ENCODE data around the gene YPEL1. TPM values are rescaled to one million over a fixed set of nuclear protein-coding genes. Genes with fewer than 3 reads are reported as not detected.
A peak's percentile ranks its signal among the peaks of the same experiment; 100 is the strongest.

YPEL1 gene
- total RNA-seq, 4 donors from 2014 or later, result 2.3 to 13.7 (median 7.6) TPM

- no peaks in the 10 kb centered on the region for H3K27me3 ChIP-seq
- H3K4me1 ChIP-seq, result no peaks in the 10 kb centered on the region
- no peaks in the 10 kb centered on the region for H3K9me3 ChIP-seq
- intact Hi-C loops (cut with DNase I; ENCODE audit: low total_unique reads), result no loop called here
- no peaks in the 10 kb centered on the region for H3K36me3 ChIP-seq
- H3K4me3 ChIP-seq, result no peak overlapping the region
- no peak for DNase-seq
- TF ChIP-seq CTCF (IDR thresholded peaks at IDR 0.05) (no peak), POLR2A (IDR thresholded peaks at IDR 0.05) (no peak)
- no peak overlapping the region for H3K27ac ChIP-seq
These were observed 4.3 kb upstream of the YPEL1 start for GRCh38 chr22:21739828-21740377.

- no peaks in the 10 kb centered on the region for H3K36me3 ChIP-seq
- H3K27ac ChIP-seq, result no peak overlapping the region
- no peak for TF ChIP-seq CTCF (IDR thresholded peaks at IDR 0.05)
- no peak for TF ChIP-seq POLR2A (IDR thresholded peaks at IDR 0.05)
- H3K4me1 ChIP-seq, result peaks cover 0 to 8% of the 10 kb centered on the region in 2 donors
- H3K4me3 ChIP-seq, result no peak overlapping the region
- DNase-seq, result no peak
- intact Hi-C loops (cut with DNase I; ENCODE audit: low total_unique reads), result no loop called here
- no peaks in the 10 kb centered on the region for H3K9me3 ChIP-seq
- H3K27me3 ChIP-seq, result no peaks in the 10 kb centered on the region
These were observed 3.4 kb upstream of the YPEL1 start for GRCh38 chr22:21738966-21739365.

GRCh38 chr22:21738081-21738480 is 2.5 kb upstream of the YPEL1 start:
- Histone ChIP-seq H3K36me3 (no peaks in the 10 kb centered on the region), H3K4me3 (no peak overlapping the region), H3K9me3 (no peaks in the 10 kb centered on the region), H3K4me1 (peaks cover 0 to 8% of the 10 kb centered on the region in 2 donors), H3K27me3 (no peaks in the 10 kb centered on the region), H3K27ac (no peak overlapping the region)
- TF ChIP-seq POLR2A (IDR thresholded peaks at IDR 0.05) (no peak), CTCF (IDR thresholded peaks at IDR 0.05) (no peak)
- no peak for DNase-seq
- intact Hi-C loops (cut with DNase I; ENCODE audit: low total_unique reads), result no loop called here

- intact Hi-C loops (cut with DNase I; ENCODE audit: low total_unique reads), result no loop called here
- H3K27me3 ChIP-seq, result no peaks in the 10 kb centered on the region
- peaks cover 0 to 8% of the 10 kb centered on the region in 2 donors for H3K4me1 ChIP-seq
- no peak for DNase-seq
- no peak overlapping the region for H3K27ac ChIP-seq
- TF ChIP-seq POLR2A (IDR thresholded peaks at IDR 0.05), result no peak
- no peak overlapping the region for H3K4me3 ChIP-seq
- no peaks in the 10 kb centered on the region for H3K36me3 ChIP-seq
- no peaks in the 10 kb centered on the region for H3K9me3 ChIP-seq
These were observed 1.4 kb upstream of the YPEL1 start for GRCh38 chr22:21736948-21737347.

GRCh38 chr22:21736084-21736642 is 569 bp upstream of the YPEL1 start:
- Histone ChIP-seq H3K4me1 (peaks cover 0 to 8% of the 10 kb centered on the region in 2 donors), H3K4me3 (peak overlapping the region; percentile 1 to 46), H3K27ac (peak overlapping the region in 1 of 2 donors; percentile 59), H3K9me3 (no peaks in the 10 kb centered on the region), H3K27me3 (no peaks in the 10 kb centered on the region), H3K36me3 (no peaks in the 10 kb centered on the region)
- intact Hi-C loops (cut with DNase I; ENCODE audit: low total_unique reads), result no loop called here
- DNase-seq, result peak in 1 of 2 donors; percentile 32
- no peak for TF ChIP-seq POLR2A (IDR thresholded peaks at IDR 0.05)
- no peak for TF ChIP-seq CTCF (IDR thresholded peaks at IDR 0.05)

Data from uterus (tissue), 4 donors.